Measurements from ENCODE around the gene GRM5.
"Not testable (repeated sequence)": the region's sequence is repeated elsewhere in the genome, so short reads cannot be mapped to it uniquely, and the experiment has no call there.

The GRM5 gene

GRCh38 chr11:89065651-89066201, at the start of gene GRM5:
Gene GRM5, minus strand, starts transcription at chr11:89065982. Its CDS starts 18,110 bp downstream, at chr11:89047872.
- DNase-seq (ENCODE audit: low read depth), result not testable (repeated sequence)

- not testable (repeated sequence) for DNase-seq (ENCODE audit: low read depth)
Observed at GRCh38 chr11:89097956-89098355, 32.2 kb upstream of the GRM5 start.

- not testable (repeated sequence) for DNase-seq (ENCODE audit: low read depth)
Observed at GRCh38 chr11:89093806-89094205, 28.0 kb upstream of the GRM5 start.

GRCh38 chr11:89084951-89085350, 19.2 kb upstream of the GRM5 start:
- DNase-seq (ENCODE audit: low read depth), result not testable (repeated sequence)

- not testable (repeated sequence) for DNase-seq (ENCODE audit: low read depth)
Observed at GRCh38 chr11:89070911-89071310, 5.1 kb upstream of the GRM5 start.

GRCh38 chr11:89067264-89067663, 1.5 kb upstream of the GRM5 start:
- DNase-seq (ENCODE audit: low read depth), result no peak

GRCh38 chr11:89065066-89065465, 716 bp downstream of the GRM5 start:
- no peak for DNase-seq (ENCODE audit: low read depth)

GRCh38 chr11:89063481-89063951, 2.3 kb downstream of the GRM5 start:
- not testable (repeated sequence) for DNase-seq (ENCODE audit: low read depth)

GRCh38 chr11:89062771-89063298, 2.9 kb downstream of the GRM5 start:
- not testable (repeated sequence) for DNase-seq (ENCODE audit: low read depth)

- DNase-seq (ENCODE audit: low read depth), result not testable (repeated sequence)
Observed at GRCh38 chr11:89061839-89062238, 3.9 kb downstream of the GRM5 start.

- not testable (repeated sequence) for DNase-seq (ENCODE audit: low read depth)
Observed at GRCh38 chr11:89057406-89057805, 8.4 kb downstream of the GRM5 start.

GRCh38 chr11:89052220-89052619, 13.6 kb downstream of the GRM5 start:
- no peak for DNase-seq (ENCODE audit: low read depth)

- not testable (repeated sequence) for DNase-seq (ENCODE audit: low read depth)
Observed at GRCh38 chr11:89047159-89047558, 18.6 kb downstream of the GRM5 start.

GRCh38 chr11:89043861-89044588, 21.8 kb downstream of the GRM5 start:
- DNase-seq (ENCODE audit: low read depth), result not testable (repeated sequence)

- not testable (repeated sequence) for DNase-seq (ENCODE audit: low read depth)
Observed at GRCh38 chr11:89029671-89030070, 36.1 kb downstream of the GRM5 start.

- no peak for DNase-seq (ENCODE audit: low read depth)
Observed at GRCh38 chr11:89021339-89021738, 44.4 kb downstream of the GRM5 start.

GRCh38 chr11:89019827-89020547, 45.8 kb downstream of the GRM5 start:
- DNase-seq (ENCODE audit: low read depth), result not testable (repeated sequence)

- DNase-seq (ENCODE audit: low read depth), result no peak
Observed at GRCh38 chr11:89016214-89016613, 49.6 kb downstream of the GRM5 start.

GRCh38 chr11:89015614-89016013, 50.2 kb downstream of the GRM5 start:
- no peak for DNase-seq (ENCODE audit: low read depth)

GRCh38 chr11:89000852-89001251, 64.9 kb downstream of the GRM5 start:
- not testable (repeated sequence) for DNase-seq (ENCODE audit: low read depth)

GRCh38 chr11:88979641-88980040, 86.1 kb downstream of the GRM5 start:
- no peak for DNase-seq (ENCODE audit: low read depth)

- not testable (repeated sequence) for DNase-seq (ENCODE audit: low read depth)
Observed at GRCh38 chr11:88978992-88979391, 86.8 kb downstream of the GRM5 start.

Data from stimulated activated CD8-positive, alpha-beta memory T cell treated with anti-CD3 and anti-CD28 coated beads, Interleukin-7, amount 100 ng/mL, for 24 hours (primary cell).